Testis (tissue), 3 donors: ENCODE results near the gene TNFAIP6. TPM values are rescaled to one million over a fixed set of nuclear protein-coding genes. Genes with fewer than 3 reads are reported as not detected.

Experiments used
- DNase-seq: peaks from one replicate; pipeline ENCODE4 v3.0.0-alpha.2; 2019
- H3K27ac ChIP-seq, 2 donors: fragments of 200-600 bp; sonication (generic); one replicate each; pipeline ENCODE4 v1.5.1; 2019
- H3K27me3 ChIP-seq: fragments of 200-600 bp; sonication (generic); one replicate; pipeline ENCODE4 v1.5.1; 2019
- H3K36me3 ChIP-seq: fragments of 200-600 bp; sonication (generic); one replicate; pipeline ENCODE4 v1.5.1; 2017; ENCODE audit warnings: low read depth; ENCODE audit errors: missing control alignments
- H3K4me1 ChIP-seq: fragments of 200-600 bp; sonication (generic); one replicate; pipeline ENCODE4 v1.5.1; 2019
- H3K4me3 ChIP-seq, 2 donors: fragments of 200-600 bp; sonication (generic); one replicate each; pipeline ENCODE4 v1.5.1; 2017 to 2019
- H3K9me3 ChIP-seq: fragments of 200-600 bp; sonication (generic); one replicate; pipeline ENCODE4 v1.5.1; 2017
- CTCF ChIP-seq, 3 experiments: fragments of 450-650 bp in 2 of 3; fragments of 200-600 bp in 1 of 3; sonication (generic) in 1 of 3; IDR thresholded peaks; one replicate each; pipeline ENCODE4 v1.5.1; 2016 to 2019; ENCODE audit warnings: antibody characterized with exemption in 3 of 3, mild to moderate bottlenecking in 2 of 3, moderate library complexity in 1 of 3
- POLR2A ChIP-seq: fragments of 450-650 bp; IDR thresholded peaks from one replicate; pipeline ENCODE4 v1.6.1; 2017; ENCODE audit warnings: antibody characterized with exemption, mild to moderate bottlenecking, moderate library complexity
- WGBS, 2 donors: methylation state at CpG; one replicate each; pipeline ENCODE4 v1.1.5; 2018; 5-methylcytosine and 5-hydroxymethylcytosine counted together
- intact Hi-C: fragments of 100-400 bp; cut with DNase I; formaldehyde crosslinking; loops from one replicate; pipeline ENCODE4 v1.15.1; 2023; ENCODE audit warnings: low total_unique reads
- polyA plus RNA-seq: library from polyadenylated mRNA; stranded (reverse); fragments of 350-450 nt; fragmentation: Illumina TruSeq; extraction: RNeasy Lipid Tissue Mini Kit (QIAGEN cat#74804); gene quantifications from one replicate; pipeline ENCODE4 v1.2.3, GENCODE V29; 2014; ENCODE audit warnings: low read depth, low replicate concordance; ENCODE audit not compliant: insufficient read depth
- total RNA-seq, 2 donors: library from RNA; depleted of rRNA; stranded (reverse); fragments of >200 nt; gene quantifications; one replicate each; pipeline ENCODE4 v1.2.3, GENCODE V29; 2016

Gene TNFAIP6
- total and polyA plus RNA-seq, 3 donors from 2014 or later = 3.3 to 26.1 (median 9.4) TPM

- Histone ChIP-seq H3K4me1 (no peaks in the 10 kb centered on the region), H3K9me3 (no peaks in the 10 kb centered on the region), H3K27ac (no peak overlapping the region), H3K4me3 (no peak overlapping the region), H3K36me3 (no peaks in the 10 kb centered on the region), H3K27me3 (no peaks in the 10 kb centered on the region)
- no peak for DNase-seq
- TF ChIP-seq POLR2A (no peak), CTCF (IDR thresholded peaks at IDR 0.05) (no peak)
- intact Hi-C loops = no loop called here
- 96% methylated on average over 2 of the region's 2 CpGs for WGBS, 2 donors
Observed at GRCh38 chr2:151367571-151367970, 10.2 kb downstream of the TNFAIP6 start.

- no peaks in the 10 kb centered on the region for H3K27me3 ChIP-seq
- H3K4me3 ChIP-seq = no peak overlapping the region
- H3K36me3 ChIP-seq = no peaks in the 10 kb centered on the region
- intact Hi-C loops = no loop called here
- 34% methylated on average over 3 of the region's 3 CpGs for WGBS, 2 donors
- DNase-seq = no peak
- no peaks in the 10 kb centered on the region for H3K4me1 ChIP-seq
- no peaks in the 10 kb centered on the region for H3K9me3 ChIP-seq
- TF ChIP-seq POLR2A (no peak), CTCF (IDR thresholded peaks at IDR 0.05) (no peak)
- H3K27ac ChIP-seq = no peak overlapping the region
Observed at GRCh38 chr2:151374436-151374835, 17.0 kb downstream of the TNFAIP6 start.

- H3K4me3 ChIP-seq = no peak overlapping the region
- 50 to 62% methylated on average over 4 of the region's 4 CpGs for WGBS, 2 donors
Observed at GRCh38 chr2:151379169-151379568, 21.8 kb downstream of the TNFAIP6 start.

GRCh38 chr2:151380580-151381235 is 23.3 kb downstream of the TNFAIP6 start:
- intact Hi-C loops = no loop called here
- 75 to 76% methylated on average over 6 of the region's 6 CpGs for WGBS, 2 donors
- no peak for DNase-seq

More at GRCh38 chr2:151379169-151379568, 21.8 kb downstream of the TNFAIP6 start:
- Histone ChIP-seq H3K27ac (no peak overlapping the region), H3K27me3 (no peaks in the 10 kb centered on the region), H3K36me3 (no peaks in the 10 kb centered on the region), H3K9me3 (no peaks in the 10 kb centered on the region), H3K4me1 (no peaks in the 10 kb centered on the region)
- TF ChIP-seq POLR2A (no peak), CTCF (IDR thresholded peaks at IDR 0.05) (no peak)
- intact Hi-C loops = no loop called here
- no peak for DNase-seq

More at GRCh38 chr2:151380580-151381235, 23.3 kb downstream of the TNFAIP6 start:
- no peaks in the 10 kb centered on the region for H3K36me3 ChIP-seq
- no peak for TF ChIP-seq POLR2A
- no peak for TF ChIP-seq CTCF (IDR thresholded peaks at IDR 0.05)
- peak overlapping the region; percentile 39 to 42 for H3K27ac ChIP-seq
- no peak overlapping the region for H3K4me3 ChIP-seq
- H3K4me1 ChIP-seq = no peaks in the 10 kb centered on the region
- H3K27me3 ChIP-seq = no peaks in the 10 kb centered on the region
- H3K9me3 ChIP-seq = no peaks in the 10 kb centered on the region
